ENCODE data around the gene CDV3.
A peak's percentile ranks its signal among the peaks of the same experiment; 100 is the strongest.

CDV3 gene

GRCh38 chr3:133568294-133569014 lies 5.0 kb upstream of the CDV3 start:
- no peak for DNase-seq

- no peak for DNase-seq
Measured at GRCh38 chr3:133570139-133570936, 3.1 kb upstream of the CDV3 start.

GRCh38 chr3:133570937-133571320 lies 2.6 kb upstream of the CDV3 start:
- DNase-seq = peak; percentile 40

DNA sequence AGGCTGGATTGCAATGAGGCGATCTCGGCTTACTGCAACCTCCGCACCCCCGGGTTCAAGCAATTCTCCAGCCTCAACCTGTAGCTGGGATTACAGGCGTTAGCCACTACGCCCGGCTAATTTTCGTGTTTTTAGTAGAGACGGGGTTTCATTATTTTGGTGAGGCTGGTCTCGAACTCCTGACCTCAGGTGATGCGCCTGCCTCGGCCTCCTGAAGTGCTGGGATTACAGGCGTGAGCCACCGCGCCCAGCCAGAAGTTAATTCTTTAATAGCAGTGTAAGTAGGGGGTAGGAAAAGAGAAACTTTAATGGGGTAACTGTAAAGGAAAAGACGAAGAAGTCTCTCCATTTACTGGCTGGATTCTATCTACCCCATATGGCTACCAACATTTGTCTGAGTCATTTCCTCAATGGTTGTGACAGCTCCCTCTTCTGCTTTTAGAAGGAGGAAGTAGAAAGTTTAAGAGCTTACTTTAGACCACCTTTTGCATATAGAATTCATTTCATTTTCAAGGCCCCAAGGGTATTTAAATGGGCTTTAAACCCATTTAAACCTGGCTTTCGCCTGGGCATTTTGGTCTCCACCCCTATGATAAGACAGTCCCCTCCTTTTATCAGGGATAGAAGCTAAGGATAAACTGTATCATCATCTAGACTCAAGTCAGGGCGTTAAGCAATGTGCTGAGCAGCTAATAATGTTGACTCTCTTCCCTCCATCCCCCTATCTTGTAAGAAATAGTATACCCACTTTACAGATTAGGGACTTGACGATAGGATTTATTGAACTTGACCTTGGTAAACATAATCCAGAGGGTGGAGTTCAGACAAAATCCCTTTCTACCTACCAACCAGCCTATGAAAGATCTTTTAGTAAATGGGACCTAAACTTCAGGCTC lies 1.1 kb upstream of the CDV3 start:
- DNase-seq = peak; percentile 92

DNA sequence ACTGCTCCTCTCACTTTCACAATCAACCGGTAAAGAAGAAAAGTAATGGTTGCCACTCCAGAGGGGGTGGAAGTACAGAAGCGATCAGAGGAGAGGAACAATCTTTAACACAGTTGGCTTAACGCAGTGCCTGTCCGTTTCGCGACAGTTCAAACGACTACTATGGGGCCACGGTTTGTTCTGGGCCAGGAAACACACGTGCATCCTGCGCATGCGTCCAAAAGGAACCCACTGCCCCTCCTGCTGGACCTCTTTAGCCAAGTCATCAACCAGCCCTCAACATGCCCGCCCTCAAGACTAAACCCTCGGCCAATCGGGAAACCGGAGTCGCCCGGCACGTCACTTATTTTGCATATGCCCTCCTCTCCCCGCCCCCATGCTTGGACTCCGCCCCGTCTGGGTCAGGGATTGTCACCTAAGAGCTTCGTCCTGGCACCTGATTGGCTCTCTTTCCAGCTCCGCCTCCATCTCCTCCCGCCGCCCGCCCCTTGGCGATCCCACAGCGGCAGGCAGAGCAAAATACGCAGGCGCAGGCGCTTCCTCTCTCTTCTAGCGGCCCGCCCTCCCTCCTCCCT lies 345 bp upstream of the CDV3 start:
- peak; percentile 100 for DNase-seq

DNA sequence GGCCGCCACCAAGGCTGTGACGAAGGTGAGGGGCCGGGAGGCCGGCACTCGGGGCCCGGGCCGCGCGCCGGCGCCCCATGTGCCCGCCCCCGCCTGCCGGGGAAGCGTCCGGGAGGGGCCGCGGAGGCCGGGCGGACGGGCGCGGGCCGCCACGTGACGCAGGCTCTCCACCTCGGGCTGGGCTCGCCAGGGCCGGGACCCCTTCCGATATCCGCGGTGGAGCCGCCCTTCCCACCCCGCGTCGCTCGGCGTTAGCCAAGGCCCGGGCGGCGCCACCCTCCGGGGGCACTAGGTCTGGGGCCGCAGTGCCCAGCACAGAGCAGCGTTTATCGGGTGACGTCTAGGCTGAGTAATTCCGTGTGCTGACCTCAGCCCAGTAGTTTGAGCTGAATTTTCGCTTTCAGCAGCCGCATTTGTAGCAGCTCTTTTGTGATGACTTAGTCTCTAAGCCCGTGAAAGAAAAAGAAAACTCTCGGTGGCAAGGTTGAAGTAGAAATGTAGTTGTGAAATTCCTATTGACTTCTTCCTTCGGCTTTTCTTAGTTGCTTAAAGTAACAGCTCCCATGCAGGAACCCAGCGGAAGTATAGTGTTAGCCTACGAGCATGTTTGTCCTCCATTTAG lies 885 bp downstream of the CDV3 start:
- peak; percentile 88 for DNase-seq

- DNase-seq = peak; percentile 22
Measured at GRCh38 chr3:133575086-133575485, 1.6 kb downstream of the CDV3 start.

DNA sequence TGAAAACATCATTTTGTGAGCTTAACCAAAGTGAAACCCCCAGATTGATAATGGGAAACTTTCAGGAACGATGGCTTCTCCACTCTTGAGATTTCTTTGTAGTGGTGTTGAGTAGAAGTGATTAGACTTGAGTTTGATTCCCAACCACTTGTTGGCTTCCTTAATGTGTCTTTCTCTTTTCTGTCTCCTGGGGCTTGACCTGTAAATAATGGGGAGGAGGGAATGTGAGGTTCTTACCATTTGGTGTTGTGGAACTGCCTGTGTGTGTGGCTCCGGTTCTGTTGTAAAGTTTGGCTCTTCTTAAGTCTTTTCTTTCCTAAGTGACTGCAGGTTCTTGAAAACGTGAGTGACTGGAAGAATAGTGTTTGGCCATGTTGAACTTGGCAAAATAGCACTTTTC lies 2.7 kb downstream of the CDV3 start:
- DNase-seq = no peak

GRCh38 chr3:133578548-133579191 lies 5.2 kb downstream of the CDV3 start:
- peak; percentile 57 for DNase-seq

DNA sequence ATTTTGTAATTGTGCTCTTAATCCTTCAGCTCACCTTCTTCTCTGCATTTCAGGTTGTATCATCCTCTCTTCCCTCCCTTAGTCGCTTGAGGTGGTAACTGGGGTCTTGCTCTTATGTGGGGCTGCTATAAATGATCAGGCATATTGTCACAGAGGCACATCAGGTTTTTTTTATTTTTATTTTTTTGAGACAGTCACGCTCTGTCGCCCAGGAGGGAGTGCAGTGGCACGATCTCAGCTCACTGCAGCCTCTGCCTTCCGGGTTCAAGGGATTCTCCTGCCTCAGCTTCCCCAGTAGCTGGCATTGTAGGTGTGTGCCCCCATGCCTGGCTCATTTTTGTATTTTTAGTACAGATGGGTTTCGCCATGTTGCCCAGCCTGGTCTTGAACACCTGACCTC lies 9.9 kb downstream of the CDV3 start:
- no peak for DNase-seq

GRCh38 chr3:133588035-133588434 lies 14.5 kb downstream of the CDV3 start:
- DNase-seq = no peak

- DNase-seq = no peak
Measured at GRCh38 chr3:133588784-133589465, 15.4 kb downstream of the CDV3 start.

DNA sequence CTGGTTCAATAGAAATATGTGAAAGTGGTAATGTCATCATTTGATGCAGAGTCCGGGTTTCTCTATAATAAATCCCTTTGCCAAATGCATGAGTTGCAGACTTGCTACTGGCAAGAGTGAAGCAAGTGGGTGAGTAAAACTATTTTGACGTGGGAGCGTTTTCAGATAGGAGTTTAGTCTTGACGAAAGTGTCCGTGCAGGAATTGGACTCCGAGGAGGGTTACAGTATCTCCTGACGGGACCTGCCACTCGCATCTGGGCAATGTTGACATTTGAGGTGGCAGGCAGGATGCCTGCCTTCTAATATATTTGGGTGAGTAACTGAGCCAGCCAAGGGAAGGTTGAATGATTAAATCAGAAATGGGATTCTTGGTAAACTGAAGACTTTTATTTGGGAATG lies 16.0 kb downstream of the CDV3 start:
- DNase-seq = no peak

- no peak for DNase-seq
Measured at GRCh38 chr3:133591271-133591742, 17.8 kb downstream of the CDV3 start.

DNA sequence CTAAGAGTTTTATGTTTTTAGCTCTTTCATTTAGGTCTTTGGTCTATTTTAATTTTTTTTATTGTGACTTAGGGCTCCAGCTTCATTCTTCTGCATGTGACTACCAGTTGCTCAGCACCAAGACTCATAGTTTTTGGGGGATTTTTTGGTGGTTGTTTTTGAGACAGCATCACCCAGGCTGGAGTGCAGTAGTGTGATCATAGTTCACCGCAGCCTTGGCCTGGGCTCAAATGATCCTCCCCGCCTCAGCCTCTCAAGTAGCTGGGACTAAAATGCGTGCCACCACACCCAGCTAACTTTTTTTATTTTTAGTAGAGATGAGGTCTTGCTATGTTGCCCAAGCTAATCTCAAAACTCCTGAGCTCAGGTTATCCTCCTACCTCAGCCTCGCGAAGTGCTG lies 19.4 kb downstream of the CDV3 start:
- DNase-seq = no peak

- no peak for DNase-seq
Measured at GRCh38 chr3:133593243-133593642, 19.8 kb downstream of the CDV3 start.

DNA sequence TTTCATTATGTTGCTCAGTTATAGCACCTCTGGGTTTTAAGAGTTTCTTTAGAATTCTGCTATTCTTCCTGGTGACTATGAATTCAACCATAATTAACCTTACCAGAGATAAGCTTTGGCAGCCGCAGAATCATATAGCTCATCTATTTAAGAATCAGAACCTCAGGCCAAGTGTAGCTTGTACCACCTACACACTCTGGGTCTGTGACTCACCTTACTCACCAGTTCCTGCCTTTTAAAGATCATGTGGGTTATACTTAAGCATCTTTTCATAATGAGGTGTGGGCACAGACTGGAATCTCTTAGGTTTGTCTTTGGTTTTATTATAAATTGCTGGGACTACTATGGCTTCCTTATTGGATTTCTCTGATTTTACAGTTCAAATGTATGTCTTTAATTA lies 21.9 kb downstream of the CDV3 start:
- DNase-seq = no peak

DNA sequence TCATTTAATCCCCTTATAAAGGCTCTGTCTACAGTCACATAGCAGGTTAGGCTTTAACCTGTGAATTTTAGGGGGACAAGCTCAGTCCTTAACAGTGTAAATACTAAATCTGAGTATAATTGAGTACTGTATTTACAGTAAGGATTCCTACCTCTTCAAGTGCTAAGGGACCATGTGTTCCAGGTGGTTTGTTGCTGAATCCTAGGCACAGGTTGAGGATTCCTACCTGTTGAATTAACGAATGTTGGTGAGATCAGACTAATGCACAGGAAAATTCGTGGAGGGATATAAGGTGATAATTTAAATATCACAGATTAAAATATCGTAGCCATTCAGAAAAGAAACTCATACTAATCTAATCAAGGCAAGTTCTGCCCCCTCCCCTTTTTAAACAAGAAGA lies 24.9 kb downstream of the CDV3 start:
- DNase-seq = no peak

- peak; percentile 19 for DNase-seq
Measured at GRCh38 chr3:133599280-133599679, 25.8 kb downstream of the CDV3 start.

DNA sequence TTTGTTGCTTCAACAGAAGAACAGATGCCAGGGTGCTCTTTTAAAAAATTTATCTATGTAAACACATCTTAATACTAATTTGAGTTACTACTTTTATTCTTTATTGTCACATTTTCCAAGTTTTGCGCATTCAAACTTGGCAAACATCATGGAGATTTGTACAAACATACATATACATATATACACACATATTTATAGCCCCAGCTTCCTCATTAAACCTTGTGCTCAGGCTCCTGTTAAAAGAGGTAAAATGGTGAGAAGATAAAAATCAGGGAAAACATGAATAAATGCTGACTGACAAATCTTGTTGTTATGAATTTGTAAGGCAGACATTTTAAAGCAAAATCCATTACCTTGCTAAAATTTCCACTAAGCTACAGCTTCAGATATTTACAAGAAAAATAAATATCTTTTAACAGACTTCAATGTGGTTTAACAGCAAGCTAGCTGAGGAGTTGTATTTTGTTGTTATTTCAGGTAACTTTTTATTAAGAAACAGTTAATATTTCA lies 27.1 kb downstream of the CDV3 start:
- DNase-seq = no peak

DNA sequence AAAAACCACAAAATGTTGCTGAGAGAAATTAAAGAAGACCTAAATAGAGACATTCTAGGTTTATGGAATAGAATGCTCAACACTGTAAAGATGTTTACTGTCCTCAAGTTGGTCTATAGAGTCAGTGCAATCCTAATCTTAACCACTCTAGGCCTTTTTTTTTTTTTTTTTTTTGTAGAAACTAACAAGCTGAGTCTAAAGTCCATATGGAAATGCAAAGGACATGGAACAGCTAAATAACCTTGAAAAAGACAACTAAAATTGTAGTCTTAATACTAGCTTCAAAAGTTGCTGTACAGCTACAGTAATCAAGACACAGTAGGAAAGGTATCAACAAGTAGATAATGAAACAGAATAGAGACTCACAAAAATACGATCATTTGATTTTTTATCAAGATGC lies 32.9 kb downstream of the CDV3 start:
- DNase-seq = no peak
